ENCODE measurements around the gene SLC29A2.

Gene SLC29A2, protein sequence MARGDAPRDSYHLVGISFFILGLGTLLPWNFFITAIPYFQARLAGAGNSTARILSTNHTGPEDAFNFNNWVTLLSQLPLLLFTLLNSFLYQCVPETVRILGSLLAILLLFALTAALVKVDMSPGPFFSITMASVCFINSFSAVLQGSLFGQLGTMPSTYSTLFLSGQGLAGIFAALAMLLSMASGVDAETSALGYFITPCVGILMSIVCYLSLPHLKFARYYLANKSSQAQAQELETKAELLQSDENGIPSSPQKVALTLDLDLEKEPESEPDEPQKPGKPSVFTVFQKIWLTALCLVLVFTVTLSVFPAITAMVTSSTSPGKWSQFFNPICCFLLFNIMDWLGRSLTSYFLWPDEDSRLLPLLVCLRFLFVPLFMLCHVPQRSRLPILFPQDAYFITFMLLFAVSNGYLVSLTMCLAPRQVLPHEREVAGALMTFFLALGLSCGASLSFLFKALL

DNA sequence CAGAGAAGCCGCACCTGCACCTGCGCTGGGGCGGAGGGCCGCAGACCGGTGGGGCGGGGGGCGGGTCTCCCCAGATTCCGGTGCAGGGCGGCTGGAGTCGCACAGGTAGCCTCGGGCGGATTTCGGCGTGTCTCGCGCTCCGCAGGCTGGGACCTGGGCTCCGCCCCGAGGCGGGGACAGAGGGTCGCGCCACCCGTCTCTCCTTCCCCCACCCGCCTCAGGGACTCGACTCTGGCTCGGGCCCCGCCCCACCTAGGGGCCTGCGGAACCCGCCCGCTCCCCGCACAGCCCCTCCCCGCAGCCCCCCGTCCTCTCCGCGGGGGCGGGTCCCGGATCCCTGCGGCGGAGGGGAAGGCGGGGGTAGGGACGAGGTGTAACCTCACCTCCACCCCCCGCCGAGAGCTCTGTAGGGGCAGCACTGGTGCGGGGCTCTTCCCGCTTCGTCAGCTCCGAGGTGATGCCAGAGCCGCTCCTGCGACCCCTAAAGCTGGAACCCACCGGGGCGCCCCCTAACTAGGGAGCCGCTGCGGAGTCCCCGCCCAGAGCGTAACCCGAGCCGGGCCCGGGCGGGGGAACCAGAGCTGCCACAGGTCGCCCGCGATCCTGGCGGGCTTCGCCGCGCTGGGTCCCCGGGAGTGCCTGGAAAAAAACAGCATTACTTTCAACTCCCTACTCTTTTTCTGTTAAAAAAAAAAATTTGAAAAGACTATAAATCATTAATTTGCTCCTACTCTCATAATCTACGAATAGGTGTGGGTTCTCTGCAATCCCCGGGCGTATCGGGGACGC lies at the start of gene SLC29A2:
TSS of gene SLC29A2 (minus strand) at position 134 of the 789 bp plus-strand sequence. CDS start 169 bp downstream, outside the sequence.
- DNase-seq, result peak; percentile 99

DNA sequence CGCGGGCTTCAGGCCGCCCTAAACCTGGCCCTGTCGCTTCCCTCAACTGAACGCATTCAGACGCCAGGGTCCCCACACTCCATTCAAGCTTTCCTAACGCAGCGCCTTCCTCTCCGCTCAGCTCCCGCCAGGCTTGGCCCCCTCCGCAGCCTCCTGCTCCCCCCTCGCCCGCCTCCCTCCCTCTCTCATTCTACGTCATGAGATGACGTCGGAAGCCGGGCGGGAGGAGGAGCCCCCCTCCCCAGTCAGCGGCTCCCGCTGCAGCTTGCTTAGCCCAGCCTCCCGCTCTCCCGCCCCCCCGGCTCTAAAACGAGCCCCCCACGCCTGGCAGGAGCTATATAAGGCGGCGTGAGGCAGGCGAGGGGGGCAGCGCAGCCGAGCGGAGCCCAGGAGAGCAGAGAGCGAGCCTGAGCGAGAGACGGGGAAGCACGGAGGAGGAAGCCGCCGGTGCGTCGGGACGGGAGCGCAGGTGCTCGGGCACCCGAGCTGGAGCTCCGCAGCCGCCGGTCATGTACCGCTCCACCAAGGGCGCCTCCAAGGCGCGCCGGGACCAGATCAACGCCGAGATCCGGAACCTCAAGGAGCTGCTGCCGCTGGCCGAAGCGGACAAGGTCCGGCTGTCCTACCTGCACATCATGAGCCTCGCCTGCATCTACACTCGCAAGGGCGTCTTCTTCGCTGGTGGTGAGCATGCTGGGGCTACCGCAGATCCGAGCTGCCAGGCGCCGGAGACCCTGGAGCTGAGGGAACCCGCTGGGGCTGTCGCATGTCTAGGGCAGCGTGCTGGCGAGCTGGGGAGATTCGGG lies 49.3 kb upstream of the SLC29A2 start, which contains the start of gene NPAS4:
TSS of gene NPAS4 (plus strand) at position 365 of the 806 bp plus-strand sequence. CDS start at position 510, 145 bp downstream.
- DNase-seq, result peak; percentile 74

DNA sequence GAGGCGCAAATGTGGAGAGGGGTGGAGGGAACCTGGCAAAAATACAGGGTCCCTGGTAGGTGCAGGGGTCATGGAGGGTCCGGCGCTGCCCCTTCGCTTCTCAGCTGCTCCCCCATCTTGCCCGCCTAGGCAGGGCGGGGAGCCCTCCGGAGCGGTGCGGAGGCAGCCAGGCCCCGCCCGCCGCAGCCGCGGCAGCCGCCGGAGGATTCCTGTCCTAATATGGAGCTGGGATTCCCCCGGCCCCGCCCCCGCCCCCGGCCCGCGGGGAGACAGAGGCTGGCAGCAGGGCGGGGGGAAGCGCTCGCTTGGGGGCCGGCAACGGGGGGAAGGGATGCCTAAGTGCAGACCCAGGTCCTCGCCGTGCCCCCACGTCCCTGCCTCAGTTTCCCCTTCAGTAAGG lies 48.3 kb upstream of the SLC29A2 start:
- peak; percentile 59 for DNase-seq

DNA sequence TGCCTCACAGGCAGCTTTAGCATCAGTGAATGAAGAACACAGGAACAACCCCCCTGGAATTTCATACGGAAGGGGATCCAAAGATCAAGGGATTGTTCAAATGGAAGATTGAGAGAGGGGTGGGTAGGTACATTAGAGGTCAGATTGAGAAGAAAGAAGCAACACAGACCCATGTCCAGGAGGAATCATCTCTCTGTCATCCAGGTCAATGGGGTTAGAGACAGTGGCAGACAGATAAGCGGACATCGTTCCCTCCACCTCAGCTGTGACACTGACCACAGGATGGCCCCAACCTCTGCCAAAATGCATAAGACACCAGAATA lies 47.4 kb upstream of the SLC29A2 start:
- no peak for DNase-seq

DNA sequence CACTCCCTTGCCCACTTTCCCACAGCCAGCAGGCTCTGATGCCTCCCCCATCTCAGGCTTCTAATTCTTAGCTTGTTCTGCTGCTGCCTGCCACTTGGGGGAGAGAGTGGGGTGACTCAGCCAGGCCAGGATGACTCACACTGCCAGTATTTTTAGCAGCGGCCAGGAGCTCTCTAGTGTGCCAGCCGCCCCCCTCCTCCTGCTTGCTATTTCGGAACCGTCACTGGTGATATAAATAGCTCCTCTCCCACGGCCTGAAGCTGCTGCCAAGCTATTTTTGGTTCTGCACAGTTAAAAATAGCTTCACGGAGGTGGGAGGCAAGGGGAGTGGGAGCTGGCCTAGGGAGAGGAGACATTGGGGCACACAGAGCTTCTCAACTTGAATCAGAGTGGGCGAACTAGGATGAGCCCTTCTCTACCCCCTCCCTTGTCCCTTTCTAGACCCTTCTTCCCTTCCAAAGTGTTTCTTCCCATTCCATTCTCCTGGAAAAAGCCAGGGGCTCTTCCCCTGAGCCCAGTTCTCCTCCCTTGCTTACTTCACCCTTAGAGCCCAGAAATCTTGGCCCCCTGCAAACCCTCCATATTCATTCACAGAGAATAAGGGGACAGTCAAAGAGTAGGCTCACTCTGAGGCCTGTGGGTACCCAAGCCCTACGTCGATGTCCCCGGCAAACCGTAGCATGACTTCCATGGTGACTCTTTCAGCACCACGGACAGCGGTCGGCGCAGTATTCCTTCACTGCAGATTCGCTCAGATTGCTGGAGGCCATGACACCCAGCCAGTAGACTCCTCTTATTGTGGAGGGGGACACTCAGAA lies 46.8 kb upstream of the SLC29A2 start:
- peak; percentile 92 for DNase-seq

DNA sequence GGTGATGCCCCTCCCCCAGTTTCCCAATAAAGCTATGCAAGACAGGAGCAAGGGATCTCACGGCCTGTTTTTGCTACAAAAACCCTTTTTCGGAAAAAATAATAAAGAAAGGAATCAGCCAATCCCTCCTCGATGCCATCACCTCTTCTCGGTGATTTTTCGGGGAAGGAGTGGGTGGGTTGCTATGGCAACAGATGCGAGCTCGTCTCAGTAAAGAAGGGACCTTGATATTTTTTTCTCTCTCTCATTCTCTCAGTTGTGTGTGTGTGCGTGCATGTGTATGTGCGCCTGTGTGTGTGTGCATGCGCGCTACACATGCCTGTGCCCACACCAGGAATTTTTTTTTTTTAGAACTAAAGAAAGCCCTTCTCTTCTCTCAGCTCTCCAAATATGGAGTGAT lies 45.4 kb upstream of the SLC29A2 start:
- DNase-seq, result no peak

DNA sequence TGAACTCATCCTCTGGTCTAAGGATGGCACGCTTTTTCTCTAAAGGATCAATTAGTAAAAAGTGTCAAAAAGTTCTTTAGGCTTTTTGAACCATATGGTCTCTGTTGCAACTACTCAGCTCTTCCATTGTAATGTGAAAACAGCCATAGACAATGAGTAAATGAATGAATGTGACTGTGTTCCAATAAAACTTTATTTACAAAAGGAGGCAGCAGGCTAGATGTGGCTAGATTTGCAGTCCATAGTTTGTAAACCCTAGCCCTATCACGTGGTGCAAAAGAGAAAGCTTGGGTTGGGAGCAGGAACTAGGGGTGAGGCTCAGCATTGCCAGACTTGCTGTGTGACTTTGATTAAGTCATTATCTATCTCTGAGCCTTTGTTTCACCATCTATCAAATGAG lies 43.9 kb upstream of the SLC29A2 start:
- no peak for DNase-seq

DNA sequence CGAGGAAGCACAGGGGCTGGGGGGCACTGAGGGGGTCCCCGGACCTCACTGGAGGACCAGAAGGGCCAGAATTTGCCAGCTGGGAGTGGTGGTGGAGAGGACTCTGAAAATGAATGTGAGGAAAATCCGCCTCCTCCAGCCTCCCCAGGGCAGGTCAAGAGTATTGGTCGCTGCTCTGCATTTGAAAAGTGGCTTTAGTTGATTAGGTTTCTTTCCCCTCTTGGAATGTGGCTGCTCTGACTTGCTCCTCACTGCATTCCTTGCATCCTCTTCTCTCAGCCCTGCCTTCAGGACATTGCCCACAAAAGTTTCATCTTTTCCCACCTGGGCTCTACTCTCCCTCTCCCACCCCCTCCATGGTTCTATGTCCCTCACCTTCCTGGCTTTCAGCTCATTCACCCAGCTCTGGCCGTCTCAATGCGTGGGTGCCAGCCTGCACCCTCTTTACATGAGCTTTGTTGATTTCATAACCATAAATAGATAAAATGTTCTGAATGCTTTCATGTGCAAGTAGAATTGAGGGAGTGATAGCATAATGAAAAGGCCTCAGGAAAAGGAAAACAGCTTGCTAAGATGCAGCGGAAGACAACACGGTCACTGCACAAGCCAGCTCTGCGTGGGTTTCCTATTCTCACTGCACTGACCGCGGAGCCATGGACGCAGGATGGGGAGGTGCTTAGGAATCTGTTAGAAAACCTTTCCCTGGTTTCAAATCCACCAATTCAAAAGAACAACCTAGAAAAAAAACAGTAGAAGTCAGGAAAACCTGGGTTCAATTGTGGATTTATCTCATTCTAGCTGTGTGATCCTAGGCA lies 42.8 kb upstream of the SLC29A2 start:
- DNase-seq, result no peak

DNA sequence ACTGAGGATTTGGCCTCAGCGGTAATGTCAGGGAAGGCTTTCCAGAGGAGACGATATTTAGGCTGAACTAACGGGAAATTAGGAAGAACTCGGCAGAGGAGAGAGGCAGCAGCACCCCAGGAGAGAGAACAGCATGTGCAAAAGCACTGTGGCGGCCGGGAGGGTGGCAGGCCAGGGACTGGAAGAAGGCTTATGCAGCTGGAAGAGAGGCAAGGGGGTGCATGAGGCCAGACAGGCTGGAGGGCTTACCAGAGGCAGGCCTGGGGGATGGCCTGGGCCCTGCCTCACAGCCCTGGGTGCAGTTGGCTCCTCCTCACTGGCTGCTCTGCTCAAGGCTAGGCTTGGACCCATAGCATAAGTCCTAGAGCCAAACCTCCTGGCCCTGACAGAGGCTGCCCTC lies 41.6 kb upstream of the SLC29A2 start:
- DNase-seq, result no peak

DNA sequence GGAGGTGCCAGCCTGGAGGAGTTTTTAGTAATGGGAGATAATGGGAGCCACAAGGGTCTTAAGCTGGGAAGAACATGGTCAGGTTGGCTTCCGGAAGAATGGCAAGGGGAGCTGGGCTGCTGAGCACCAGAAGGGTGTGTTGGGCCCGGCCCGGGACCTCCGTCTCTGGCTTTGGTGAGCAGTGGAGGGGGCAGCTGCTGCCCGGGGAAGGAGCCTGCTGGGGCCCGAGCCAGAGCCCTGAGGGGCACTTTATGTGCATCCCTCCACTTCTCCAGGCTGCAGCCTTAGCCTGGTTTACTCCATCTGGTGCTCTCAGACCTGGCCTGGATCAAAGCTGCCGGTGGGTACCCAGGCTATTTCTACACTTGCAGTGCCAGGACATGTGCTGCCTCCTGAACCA lies 40.5 kb upstream of the SLC29A2 start:
- no peak for DNase-seq

DNA sequence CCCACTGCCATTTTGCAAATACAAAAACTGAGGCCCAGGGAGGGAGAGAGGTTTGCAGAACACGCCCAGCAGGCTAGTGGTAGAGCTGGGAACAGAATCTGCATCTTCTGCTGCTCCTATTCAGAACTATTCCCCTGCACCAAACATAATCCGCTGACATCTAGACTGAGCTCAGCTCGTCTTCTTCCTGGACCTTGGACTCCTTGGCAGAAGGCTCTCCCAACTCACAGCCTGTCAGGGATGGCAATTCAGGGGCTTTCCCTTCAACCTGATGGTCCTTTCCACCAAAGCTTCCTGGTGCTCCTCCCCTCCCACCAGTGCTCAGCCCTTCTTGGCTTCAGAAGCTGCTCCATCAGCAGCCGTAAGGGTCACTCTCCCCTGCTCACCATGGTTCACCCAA lies 39.8 kb upstream of the SLC29A2 start:
- DNase-seq, result no peak

DNA sequence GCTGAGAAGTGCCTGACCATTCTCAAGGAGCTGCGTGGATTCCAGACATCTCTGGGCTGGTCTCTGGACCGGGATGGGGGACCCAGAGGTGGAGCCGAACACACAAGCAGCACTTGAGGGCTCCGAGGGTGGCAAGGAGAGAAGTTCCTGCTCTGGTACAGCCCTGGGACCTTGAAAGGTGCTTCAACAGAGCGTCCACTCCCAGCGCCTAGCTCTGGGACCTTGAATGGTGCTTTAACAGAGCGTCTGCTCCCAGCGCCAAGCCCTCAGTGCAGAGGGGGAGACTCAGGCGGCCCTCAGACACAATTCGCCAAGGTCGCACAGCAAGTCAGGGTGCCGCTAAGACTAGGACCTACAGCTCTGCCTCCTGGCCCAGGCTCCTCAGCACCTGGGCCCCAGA lies 38.6 kb upstream of the SLC29A2 start:
- no peak for DNase-seq

DNA sequence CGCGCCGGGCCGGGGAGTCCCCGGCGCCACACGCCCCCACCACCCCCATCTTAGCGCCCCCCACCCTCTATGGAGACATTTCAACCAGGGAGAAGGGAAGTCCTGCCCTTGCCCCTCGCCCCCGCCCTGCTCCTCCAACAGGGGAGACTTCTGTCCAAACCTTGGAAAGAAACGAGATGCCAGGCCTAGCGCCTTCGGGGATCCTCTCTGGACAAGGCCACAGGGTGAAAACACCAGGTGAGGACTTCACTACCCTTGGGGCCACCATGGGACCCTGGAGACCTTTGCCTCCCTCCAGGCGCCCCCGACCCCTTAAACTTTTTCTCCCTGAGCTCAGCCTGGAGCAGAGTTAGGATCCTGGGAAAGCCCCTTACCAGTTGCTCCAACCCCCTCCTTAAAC lies 37.7 kb upstream of the SLC29A2 start:
- DNase-seq, result peak; percentile 54

DNA sequence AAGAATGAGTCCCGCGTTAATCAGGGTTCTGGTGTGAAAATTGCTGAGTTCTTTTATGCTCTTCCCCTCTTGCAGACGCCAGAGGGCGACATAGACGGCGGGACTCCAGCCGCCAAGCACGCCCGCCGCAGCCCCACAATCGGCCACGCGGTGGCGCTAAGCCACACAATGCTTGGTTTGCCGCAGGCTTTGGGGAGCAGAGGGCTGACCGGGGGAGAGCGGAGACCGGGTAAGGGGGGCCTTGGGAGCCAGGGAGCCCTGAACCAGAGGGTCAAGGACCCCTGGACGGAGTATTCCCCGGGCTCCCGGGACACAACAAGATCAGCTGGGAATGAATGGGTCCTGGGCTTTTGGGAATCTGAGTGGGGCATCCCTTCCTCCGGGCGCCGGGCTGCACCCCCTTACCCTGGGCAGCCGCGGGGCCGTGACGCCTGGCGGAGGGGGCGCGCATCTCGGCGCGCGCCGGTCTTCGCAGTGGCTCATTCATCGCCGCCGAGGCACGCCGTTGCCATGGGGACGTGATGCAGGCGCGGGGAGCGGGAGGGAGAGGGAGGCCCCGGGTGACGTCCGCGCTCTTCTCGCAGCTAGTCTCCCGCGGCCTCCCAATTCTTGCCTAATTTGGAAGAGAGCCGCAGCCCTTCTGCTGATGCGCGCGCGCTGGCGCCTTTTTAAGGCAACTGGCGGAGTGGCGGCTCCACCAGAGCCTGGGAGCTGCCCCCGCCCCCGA lies 37.1 kb upstream of the SLC29A2 start:
- peak; percentile 94 for DNase-seq

DNA sequence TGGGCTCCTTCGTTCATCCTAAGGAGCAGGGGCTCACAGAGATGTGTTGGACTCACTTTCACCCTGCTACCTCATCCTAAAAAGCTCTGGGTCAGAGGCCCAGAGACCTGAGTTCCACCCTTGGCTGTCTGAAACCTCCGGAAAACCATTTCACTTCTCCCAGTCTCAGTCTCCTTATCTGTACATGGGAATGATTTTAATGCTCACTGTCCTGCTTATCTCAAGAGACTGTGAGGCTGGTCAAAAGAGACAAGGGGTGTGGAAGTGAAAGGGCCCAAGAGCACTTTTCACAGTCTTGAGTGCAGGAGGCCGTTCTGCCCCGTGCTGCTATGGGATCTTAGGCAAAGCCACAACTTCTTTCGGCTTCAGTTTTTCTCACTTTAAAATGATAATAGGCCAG lies 36.1 kb upstream of the SLC29A2 start:
- DNase-seq, result no peak

DNA sequence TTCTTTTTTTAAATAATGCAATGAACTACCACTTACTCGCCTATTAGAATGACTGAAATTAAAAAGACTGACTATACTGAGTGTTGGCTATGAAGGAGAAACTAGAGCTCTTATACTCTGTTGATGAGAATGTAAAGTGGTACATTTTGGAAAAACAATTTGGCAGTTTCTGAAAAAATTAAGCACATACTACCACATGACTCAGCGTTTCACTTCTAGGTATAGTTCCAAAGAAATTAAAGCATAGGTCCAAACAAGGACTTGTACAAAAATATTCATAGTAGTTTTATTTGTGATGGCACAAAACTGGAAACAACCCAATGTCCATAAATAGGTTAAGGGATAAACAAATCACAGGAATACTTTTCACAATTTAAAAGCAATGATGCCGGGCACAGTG lies 22.4 kb upstream of the SLC29A2 start:
- no peak for DNase-seq

DNA sequence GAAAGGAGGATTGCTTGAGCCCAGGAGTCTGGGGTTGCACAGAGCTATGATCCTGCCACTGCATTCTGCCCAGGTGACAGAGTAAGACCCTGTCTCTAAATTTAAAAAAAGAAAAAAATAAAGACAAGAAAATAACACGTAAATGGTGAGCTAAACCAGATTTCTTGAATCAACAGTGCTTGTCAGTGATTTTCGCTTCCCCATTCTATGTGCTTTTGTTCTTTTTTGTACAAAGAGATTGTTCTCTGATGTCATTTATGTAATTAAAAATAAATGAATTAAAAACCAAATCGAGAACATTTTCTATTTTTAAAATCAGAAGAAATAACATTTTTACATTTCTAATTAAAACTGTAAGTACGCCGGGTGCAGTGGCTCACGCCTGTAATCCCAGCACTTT lies 19.8 kb upstream of the SLC29A2 start:
- DNase-seq, result no peak

DNA sequence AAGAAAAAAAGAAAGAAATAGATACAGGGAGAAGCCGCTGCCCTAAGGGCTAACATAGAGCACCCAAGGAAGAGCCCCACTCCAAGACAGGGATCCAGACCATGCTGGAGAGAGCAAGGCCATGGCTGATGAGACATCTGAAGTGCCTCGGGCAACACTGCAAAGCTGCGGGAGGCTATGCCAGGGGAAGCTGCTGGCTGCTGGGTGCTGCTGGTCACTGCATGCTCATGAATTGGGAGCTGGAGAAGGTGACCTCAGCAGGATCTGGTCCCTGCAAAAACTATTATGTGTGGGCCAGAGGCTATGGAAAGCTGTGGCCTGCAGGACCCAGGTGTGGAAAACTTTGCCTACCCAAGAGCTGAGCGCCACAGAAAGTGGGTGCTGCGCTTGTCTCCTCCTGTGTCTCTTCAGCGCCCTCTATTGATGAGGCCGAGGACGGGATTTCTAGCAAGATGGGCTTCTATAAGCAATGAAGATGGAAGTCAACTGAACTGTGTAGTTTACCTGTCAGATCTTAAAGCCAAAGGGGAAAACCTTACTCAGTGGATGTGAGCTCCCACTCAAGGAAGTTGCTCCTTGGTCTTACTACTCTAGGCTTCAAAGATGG lies 17.3 kb upstream of the SLC29A2 start:
- peak; percentile 94 for DNase-seq

DNA sequence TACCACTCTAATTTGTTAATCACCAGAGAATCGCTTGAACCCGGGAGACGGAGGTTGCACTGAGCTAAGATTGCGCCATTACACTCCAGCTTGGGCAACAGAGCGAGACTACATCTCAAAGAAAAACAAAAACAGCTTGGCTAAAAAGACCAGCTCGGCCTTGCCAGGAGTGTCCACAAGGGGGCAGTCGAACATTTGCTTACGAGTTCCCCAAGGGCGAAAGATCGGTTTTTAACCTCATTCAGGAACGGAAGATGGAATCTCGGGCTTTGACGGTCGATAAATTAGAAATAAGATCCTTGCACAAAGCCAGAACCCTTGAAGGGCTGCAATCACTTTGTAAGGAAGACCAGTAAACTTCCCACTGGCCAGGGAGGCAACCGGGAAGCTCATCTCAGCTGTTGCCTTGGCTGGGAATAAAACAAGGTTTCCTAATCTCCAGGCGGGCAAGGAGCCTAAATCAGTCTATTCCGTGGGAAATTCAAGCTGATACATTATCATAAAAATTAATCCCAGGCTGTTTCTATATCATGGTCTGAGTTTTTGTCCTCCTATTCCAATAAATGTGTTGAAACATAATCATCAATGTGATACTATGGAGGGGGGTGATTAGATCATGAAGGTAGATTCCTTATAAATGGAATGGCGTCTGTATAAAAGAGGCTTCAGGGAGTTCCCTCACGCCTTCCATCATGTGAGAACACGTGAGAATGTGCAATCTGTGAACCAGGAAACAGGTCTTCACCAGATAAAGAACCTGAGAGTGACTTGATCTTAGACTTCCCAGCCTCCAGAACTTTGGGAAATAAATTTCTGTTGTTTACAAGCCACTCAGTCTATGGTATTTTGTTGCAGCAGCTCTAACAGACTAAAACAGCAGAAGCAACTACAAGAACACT lies 14.9 kb upstream of the SLC29A2 start:
- peak; percentile 92 for DNase-seq

Data from DMS53 (cell line).